Fibroblast of lung (primary cell): ENCODE measurements around the gene CCNL1. TPM values are rescaled to one million over a fixed set of nuclear protein-coding genes. Genes with fewer than 3 reads are reported as not detected.

Experiments used
- DNase-seq, 2 donors: peaks; one replicate each; pipeline versions ENCODE4 v3.0.0 to v3.0.0-alpha.2; 2010; ENCODE audit warnings: low read depth in 2 of 2
- H2AFZ ChIP-seq: 2 replicates; pipeline ENCODE4 v1.5.1; 2012; ENCODE audit warnings: low read length, control low read depth, inconsistent platforms
- H3K27ac ChIP-seq: 2 replicates; pipeline ENCODE4 v1.5.1; 2011; ENCODE audit warnings: low read length, control low read depth; ENCODE audit not compliant: insufficient read depth
- H3K27me3 ChIP-seq: 2 replicates; pipeline ENCODE4 v1.5.1; 2011; ENCODE audit warnings: mild to moderate bottlenecking, low read length; ENCODE audit not compliant: control insufficient read depth, insufficient read depth
- H3K36me3 ChIP-seq: 2 replicates; pipeline ENCODE4 v1.5.1; 2011; ENCODE audit warnings: low read length; ENCODE audit not compliant: control insufficient read depth, insufficient read depth
- H3K4me1 ChIP-seq: 2 replicates; pipeline ENCODE4 v1.5.1; 2011; ENCODE audit warnings: low read length; ENCODE audit not compliant: control insufficient read depth, insufficient read depth; ENCODE audit errors: extremely low read depth
- H3K4me2 ChIP-seq: 2 replicates; pipeline ENCODE4 v1.5.1; 2011; ENCODE audit warnings: low read length, control low read depth; ENCODE audit not compliant: insufficient read depth; ENCODE audit errors: extremely low read depth
- H3K4me3 ChIP-seq, 4 experiments: fragments of 200-600 bp in 1 of 4; sonication (generic) in 1 of 4; replicated peaks in 1 of 4; 2 replicates each; pipeline ENCODE4 v1.5.1; 2011 to 2016; ENCODE audit warnings: low read length in 4 of 4, low read depth in 3 of 4, mild to moderate bottlenecking in 3 of 4, control low read depth in 2 of 4, inconsistent platforms in 1 of 4, mixed read lengths in 1 of 4; ENCODE audit not compliant: insufficient read depth in 1 of 4; ENCODE audit errors: control extremely low read depth in 1 of 4
- H3K79me2 ChIP-seq: 2 replicates; pipeline ENCODE4 v1.5.1; 2012; ENCODE audit warnings: mild to moderate bottlenecking, low read length, inconsistent platforms; ENCODE audit not compliant: control insufficient read depth, insufficient read depth
- H3K9ac ChIP-seq: 2 replicates; pipeline ENCODE4 v1.5.1; 2011; ENCODE audit warnings: mild to moderate bottlenecking, low read length, control low read depth; ENCODE audit not compliant: insufficient read depth
- H3K9me3 ChIP-seq: 2 replicates; pipeline ENCODE4 v1.5.1; 2012; ENCODE audit warnings: low read depth, low read length; ENCODE audit not compliant: control insufficient read depth, insufficient read depth
- H4K20me1 ChIP-seq: 2 replicates; pipeline ENCODE4 v1.5.1; 2011; ENCODE audit warnings: low read length; ENCODE audit not compliant: control insufficient read depth, insufficient read depth; ENCODE audit errors: extremely low read depth
- CTCF ChIP-seq, 2 donors: IDR thresholded peaks in 1 of 2; conservative IDR thresholded peaks in 1 of 2; 1 replicate in 1 of 2; 2 replicates in 1 of 2; pipeline ENCODE4 v1.5.1; 2011 to 2012; ENCODE audit warnings: low read length in 2 of 2, control low read depth in 1 of 2, inconsistent platforms in 1 of 2, low read depth in 1 of 2, mild to moderate bottlenecking in 1 of 2
- EZH2 ChIP-seq: IDR thresholded peaks from 2 replicates; pipeline ENCODE4 v1.5.1; 2012; ENCODE audit warnings: low read length, control low read depth, mild to moderate bottlenecking; ENCODE audit errors: missing control alignments
- polyA plus RNA-seq, 2 donors: library from polyadenylated mRNA; depleted of rRNA in 1 of 2; stranded (reverse) in 1 of 2; unstranded in 1 of 2; fragments of >200 nt; gene quantifications; 2 replicates each; pipeline ENCODE4 v1.2.1, GENCODE V29; 2011 to 2012; ENCODE audit warnings: missing spikeins in 1 of 2
- total RNA-seq: library from RNA; depleted of rRNA; stranded (reverse); fragments of >200 nt; gene quantifications from 2 replicates; pipeline ENCODE4 v1.2.1, GENCODE V29; 2014

The CCNL1 gene
- total and polyA plus RNA-seq, 2 donors (not counting 1 experiment from before 2014, with no cell fraction given): 63.8 to 219 TPM

GRCh38 chr3:157147099-157147803 is 12.7 kb downstream of the CCNL1 start:
- no peak for DNase-seq
- Histone ChIP-seq H3K36me3 (peaks cover 15% of the 10 kb centered on the region), H3K9ac (no peak overlapping the region), H3K27ac (no peak overlapping the region), H4K20me1 (no peaks in the 10 kb centered on the region), H3K9me3 (no peaks in the 10 kb centered on the region), H3K79me2 (peaks cover 8% of the 10 kb centered on the region), H3K27me3 (no peaks in the 10 kb centered on the region), H3K4me1 (no peaks in the 10 kb centered on the region), H2AFZ (no peak overlapping the region), H3K4me2 (no peak overlapping the region), H3K4me3 (no peak overlapping the region)
- TF ChIP-seq CTCF (conservative IDR thresholded peaks at IDR 0.05 in 1 of 2, IDR thresholded peaks at IDR 0.05 in 1 of 2; ENCODE audit: low read depth in 1 of 2, low read length in 2 of 2): no peak
- no peak for TF ChIP-seq EZH2

- Histone ChIP-seq H4K20me1 (no peaks in the 10 kb centered on the region), H3K9me3 (no peaks in the 10 kb centered on the region), H3K4me1 (no peaks in the 10 kb centered on the region), H3K4me2 (no peak overlapping the region), H3K79me2 (peaks cover 6% of the 10 kb centered on the region), H2AFZ (no peak overlapping the region), H3K27ac (no peak overlapping the region), H3K36me3 (peaks cover 12% of the 10 kb centered on the region), H3K27me3 (no peaks in the 10 kb centered on the region), H3K4me3 (no peak overlapping the region), H3K9ac (no peak overlapping the region)
- TF ChIP-seq EZH2: no peak
- no peak for TF ChIP-seq CTCF (conservative IDR thresholded peaks at IDR 0.05 in 1 of 2, IDR thresholded peaks at IDR 0.05 in 1 of 2; ENCODE audit: low read depth in 1 of 2, low read length in 2 of 2)
- peak in 1 of 2 donors; percentile 77 for DNase-seq
Observed at GRCh38 chr3:157145606-157146322, 14.2 kb downstream of the CCNL1 start.

GRCh38 chr3:157142315-157142714 is 17.6 kb downstream of the CCNL1 start:
- Histone ChIP-seq H3K27me3 (no peaks in the 10 kb centered on the region), H2AFZ (no peak overlapping the region), H3K4me1 (no peaks in the 10 kb centered on the region), H3K4me2 (no peak overlapping the region), H3K9me3 (no peaks in the 10 kb centered on the region), H3K4me3 (no peak overlapping the region), H4K20me1 (no peaks in the 10 kb centered on the region), H3K36me3 (no peaks in the 10 kb centered on the region), H3K9ac (no peak overlapping the region), H3K27ac (no peak overlapping the region), H3K79me2 (no peaks in the 10 kb centered on the region)
- TF ChIP-seq EZH2 (no peak), CTCF (conservative IDR thresholded peaks at IDR 0.05 in 1 of 2, IDR thresholded peaks at IDR 0.05 in 1 of 2; ENCODE audit: low read depth in 1 of 2, low read length in 2 of 2) (no peak)
- no peak for DNase-seq
